ENCODE data around the gene ADGRD1.

- no peak for TF ChIP-seq EZH2 (IDR thresholded peaks at IDR 0.05)
- TF ChIP-seq FOXP2 (optimal IDR thresholded peaks at IDR 0.05; ENCODE audit: control extremely low read depth, extremely low read length, insufficient read depth): no peak
Observed at GRCh38 chr12:130989391-130989790, 35.7 kb downstream of the ADGRD1 start.

Measured in SK-N-MC (cell line).